ENCODE results near the gene LFNG. TPM values are rescaled to one million over a fixed set of nuclear protein-coding genes. Genes with fewer than 3 reads are reported as not detected.

LFNG gene
- total RNA-seq, 2 experiments from 2014 or later, result 101 to 104 TPM

DNA sequence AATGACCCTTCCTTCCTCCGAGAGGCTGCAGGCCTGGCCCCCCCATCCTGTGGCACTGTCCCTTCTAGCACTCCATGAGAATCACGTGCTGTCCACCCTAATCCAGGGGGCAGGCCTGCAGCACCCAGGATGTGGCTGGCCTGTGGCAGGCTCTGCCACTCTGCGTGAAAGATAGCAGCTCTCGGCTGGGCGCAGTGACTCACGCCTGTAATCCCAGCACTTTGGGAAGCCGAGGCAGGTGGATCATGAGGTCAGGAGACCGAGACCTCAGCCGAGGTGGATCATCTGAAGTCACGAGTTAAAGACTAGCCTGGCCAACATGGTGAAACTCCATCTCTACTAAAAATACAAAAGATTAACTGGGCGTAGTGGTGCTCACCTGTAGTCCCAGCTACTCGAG is 18.9 kb upstream of the LFNG start:
- CTCF ChIA-PET, result interaction anchor here (1.4 kb wide), 1 partner anchor 16 kb away, joined by 3 read pairs; no protein-coding TSS in a partner anchor
- ATAC-seq (no peak), DNase-seq (no peak)
- H3K4me1 Mint-ChIP-seq, result no peaks in the 10 kb centered on the region
- H3K27ac Mint-ChIP-seq, result no peak overlapping the region
- H3K36me3 Mint-ChIP-seq, result no peaks in the 10 kb centered on the region
- H3K9me3 Mint-ChIP-seq (ENCODE audit: low read depth), result no peaks in the 10 kb centered on the region
- peaks cover 10% of the 10 kb centered on the region for H3K27me3 Mint-ChIP-seq
- H3K4me3 Mint-ChIP-seq, result no peak overlapping the region

DNA sequence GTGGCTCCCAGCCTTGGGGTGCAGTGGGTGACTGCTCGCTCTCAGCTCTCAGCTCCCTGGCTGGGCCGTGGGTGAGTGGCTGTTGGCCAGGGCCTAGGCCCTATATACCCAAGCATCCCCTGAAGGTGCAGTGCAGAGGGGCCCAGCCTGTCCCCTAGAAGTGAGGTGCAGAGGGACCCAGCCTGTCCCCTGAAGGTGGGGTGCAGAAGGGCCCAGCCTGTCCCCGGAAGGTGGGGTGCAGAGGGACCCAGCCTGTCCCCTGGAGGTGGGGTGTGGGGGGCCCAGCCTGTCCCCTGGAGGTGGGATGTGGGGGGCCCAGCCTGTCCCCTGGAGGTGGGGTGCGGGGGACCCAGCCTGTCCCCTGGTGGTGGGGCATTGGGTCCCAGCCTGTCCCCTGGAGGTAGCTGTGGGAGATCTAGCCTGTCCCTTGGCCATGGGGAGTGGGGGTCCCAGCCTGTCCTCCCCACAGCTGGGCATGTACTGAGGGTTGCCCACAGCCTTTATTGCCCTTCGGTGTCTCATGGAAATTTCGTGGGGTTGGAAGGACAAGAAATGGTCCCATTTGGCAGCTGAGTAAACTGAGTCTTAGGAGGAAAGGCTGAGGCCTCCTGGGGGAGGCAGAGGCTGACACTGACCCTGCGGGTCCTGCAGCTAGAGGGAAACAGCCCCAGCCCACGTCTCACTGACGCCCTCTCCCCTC is 17.5 kb upstream of the LFNG start:
- no peak overlapping the region for H3K27ac Mint-ChIP-seq
- no peak overlapping the region for H3K4me3 Mint-ChIP-seq
- no peaks in the 10 kb centered on the region for H3K4me1 Mint-ChIP-seq
- CTCF ChIA-PET, result interaction anchor here (0.6 to 2.2 kb wide), 3 partner anchors 14 to 33 kb away, joined by 3 to 6 read pairs (median 3); no protein-coding TSS in a partner anchor
- no peaks in the 10 kb centered on the region for H3K36me3 Mint-ChIP-seq
- H3K9me3 Mint-ChIP-seq (ENCODE audit: low read depth), result no peaks in the 10 kb centered on the region
- DNase-seq (no peak), ATAC-seq (no peak)
- H3K27me3 Mint-ChIP-seq, result peaks cover 5% of the 10 kb centered on the region

GRCh38 chr7:2502647-2502966 is 17.0 kb upstream of the LFNG start:
- CTCF ChIA-PET, result interaction anchor here (2.2 kb wide), 1 partner anchor 24 kb away, joined by 6 read pairs; no protein-coding TSS in a partner anchor
- ATAC-seq (no peak), DNase-seq (no peak)
- H3K36me3 Mint-ChIP-seq, result no peaks in the 10 kb centered on the region
- no peaks in the 10 kb centered on the region for H3K27me3 Mint-ChIP-seq
- no peak overlapping the region for H3K4me3 Mint-ChIP-seq
- no peaks in the 10 kb centered on the region for H3K9me3 Mint-ChIP-seq (ENCODE audit: low read depth)
- no peak overlapping the region for H3K27ac Mint-ChIP-seq
- H3K4me1 Mint-ChIP-seq, result no peaks in the 10 kb centered on the region

- Mint-ChIP-seq H3K27ac (no peak overlapping the region), H3K4me3 (no peak overlapping the region), H3K36me3 (no peaks in the 10 kb centered on the region), H3K27me3 (no peaks in the 10 kb centered on the region), H3K9me3 (ENCODE audit: low read depth) (no peaks in the 10 kb centered on the region), H3K4me1 (peaks cover 5% of the 10 kb centered on the region)
- DNase-seq (no peak), ATAC-seq (no peak)
- CTCF ChIA-PET, result interaction anchor here (1.6 to 2.2 kb wide), 2 partner anchors 25 to 168 kb away, joined by 3 to 6 read pairs; no protein-coding TSS in a partner anchor
Observed at GRCh38 chr7:2503056-2503941, 16.3 kb upstream of the LFNG start.

DNA sequence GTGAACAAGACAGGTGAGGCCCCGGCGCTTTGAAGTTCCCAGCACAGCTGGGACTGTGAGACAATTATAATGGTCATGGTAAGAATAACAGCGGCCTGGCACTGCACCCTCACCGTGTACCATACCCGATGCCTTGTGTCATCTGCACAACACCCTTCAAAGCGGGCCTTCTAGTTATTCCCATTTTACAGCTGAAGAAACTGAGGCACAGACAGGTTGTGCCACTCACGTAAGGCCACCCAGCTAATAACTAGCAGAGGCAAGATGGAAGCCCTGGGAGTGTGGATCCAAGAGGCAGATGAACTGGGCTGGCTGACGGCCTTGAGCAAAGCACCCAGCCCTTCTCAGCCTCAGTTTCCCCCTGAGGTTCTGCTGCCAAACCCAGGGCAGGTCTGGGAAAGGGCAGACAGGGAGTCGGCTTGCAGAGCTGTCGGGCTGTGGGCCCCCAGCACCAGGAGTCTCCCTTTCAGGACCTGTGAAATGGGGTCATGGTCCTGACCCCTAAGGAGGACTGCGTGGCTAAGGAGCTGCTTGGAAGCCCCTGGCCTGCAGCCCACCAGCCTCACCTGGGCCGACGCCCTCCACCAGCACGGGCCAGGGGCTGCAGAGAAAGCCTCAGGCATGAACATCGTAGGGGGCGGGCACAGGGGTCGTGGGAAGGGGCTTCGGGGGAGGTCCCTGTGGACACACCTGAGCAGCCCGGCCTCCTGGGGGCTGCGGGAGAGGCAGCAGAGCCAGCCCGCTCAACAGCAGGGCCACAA is 15.3 kb upstream of the LFNG start:
- H3K4me3 Mint-ChIP-seq, result no peak overlapping the region
- H3K9me3 Mint-ChIP-seq (ENCODE audit: low read depth), result no peaks in the 10 kb centered on the region
- H3K36me3 Mint-ChIP-seq, result no peaks in the 10 kb centered on the region
- no peak for DNase-seq
- CTCF ChIA-PET, result interaction anchor here (1.6 to 2.2 kb wide), 2 partner anchors 26 to 167 kb away, joined by 3 to 6 read pairs; no protein-coding TSS in a partner anchor
- H3K4me1 Mint-ChIP-seq, result peaks cover 15% of the 10 kb centered on the region
- no peaks in the 10 kb centered on the region for H3K27me3 Mint-ChIP-seq
- ATAC-seq, result no peak
- H3K27ac Mint-ChIP-seq, result no peak overlapping the region

DNA sequence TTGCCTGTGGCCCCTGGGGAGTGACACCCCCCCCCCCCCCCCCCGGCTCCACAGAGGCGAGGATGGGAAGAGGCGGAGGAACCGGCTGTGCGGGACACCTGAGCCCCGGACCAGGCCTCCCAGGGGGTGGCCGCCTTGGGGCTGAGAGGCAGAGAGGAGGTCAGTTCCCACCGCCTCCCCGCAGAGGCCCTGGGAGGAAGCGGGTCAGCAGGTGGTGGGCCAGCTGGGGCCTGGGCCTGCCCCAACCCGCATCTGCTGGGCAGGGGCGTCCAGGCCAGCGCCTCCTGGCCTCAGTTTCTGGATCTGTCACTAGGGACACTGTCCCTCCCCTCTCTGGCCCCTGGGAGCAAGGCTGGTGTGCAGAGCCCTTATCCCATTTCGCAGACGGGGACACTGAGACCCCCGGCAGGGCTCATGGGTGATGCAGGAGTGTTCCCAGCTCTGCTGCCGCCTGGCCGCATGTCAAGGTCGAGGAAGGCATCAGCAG is 14.6 kb upstream of the LFNG start:
- no peak overlapping the region for H3K27ac Mint-ChIP-seq
- H3K4me1 Mint-ChIP-seq, result peaks cover 21% of the 10 kb centered on the region
- no peaks in the 10 kb centered on the region for H3K27me3 Mint-ChIP-seq
- CTCF ChIA-PET, result interaction anchor here (1.6 kb wide), 1 partner anchor 166 kb away, joined by 3 read pairs; no protein-coding TSS in a partner anchor
- H3K9me3 Mint-ChIP-seq (ENCODE audit: low read depth), result no peaks in the 10 kb centered on the region
- ATAC-seq, result no peak
- H3K4me3 Mint-ChIP-seq, result no peak overlapping the region
- no peak for DNase-seq
- no peaks in the 10 kb centered on the region for H3K36me3 Mint-ChIP-seq

- no peaks in the 10 kb centered on the region for H3K36me3 Mint-ChIP-seq
- H3K9me3 Mint-ChIP-seq (ENCODE audit: low read depth), result no peaks in the 10 kb centered on the region
- DNase-seq, result no peak
- no peak overlapping the region for H3K4me3 Mint-ChIP-seq
- peaks cover 25% of the 10 kb centered on the region for H3K4me1 Mint-ChIP-seq
- H3K27me3 Mint-ChIP-seq, result no peaks in the 10 kb centered on the region
- CTCF ChIA-PET, result no interaction called here
- ATAC-seq, result no peak
- no peak overlapping the region for H3K27ac Mint-ChIP-seq
Observed at GRCh38 chr7:2505401-2505800, 14.2 kb upstream of the LFNG start.

- H3K4me1 Mint-ChIP-seq, result peaks cover 43% of the 10 kb centered on the region
- no peaks in the 10 kb centered on the region for H3K36me3 Mint-ChIP-seq
- ATAC-seq, result no peak
Observed at GRCh38 chr7:2507208-2507916, 12.2 kb upstream of the LFNG start.

DNA sequence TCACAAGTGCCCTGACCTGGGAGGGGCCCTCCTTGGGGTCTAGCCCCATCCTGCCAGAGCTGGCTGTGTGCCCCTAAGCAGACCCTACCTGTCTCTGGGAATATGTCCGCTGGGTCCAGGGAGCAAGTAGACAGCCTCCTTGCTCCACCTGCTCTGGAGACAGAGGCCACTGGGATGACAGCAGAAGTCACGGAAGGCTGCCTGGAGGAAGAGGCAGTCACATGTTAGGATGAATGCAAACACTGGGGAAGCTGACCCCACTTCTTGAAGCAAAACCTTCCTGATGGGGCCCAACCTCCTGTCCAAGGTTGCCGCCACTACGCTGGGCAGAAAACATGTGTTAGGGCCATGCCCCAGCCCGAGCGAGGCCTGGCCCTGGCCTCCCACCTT is 11.7 kb upstream of the LFNG start:
- H3K4me3 Mint-ChIP-seq, result no peak overlapping the region
- H3K27me3 Mint-ChIP-seq, result no peaks in the 10 kb centered on the region
- H3K27ac Mint-ChIP-seq, result no peak overlapping the region
- DNase-seq (no peak), ATAC-seq (no peak)
- CTCF ChIA-PET, result interaction anchor here (0.9 to 2.2 kb wide), 4 partner anchors 12 to 39 kb away, joined by 3 to 6 read pairs (median 3); no protein-coding TSS in a partner anchor
- H3K36me3 Mint-ChIP-seq, result no peaks in the 10 kb centered on the region
- H3K4me1 Mint-ChIP-seq, result peaks cover 49% of the 10 kb centered on the region
- H3K9me3 Mint-ChIP-seq (ENCODE audit: low read depth), result no peaks in the 10 kb centered on the region

More at GRCh38 chr7:2507208-2507916, 12.2 kb upstream of the LFNG start:
- Mint-ChIP-seq H3K27me3 (no peaks in the 10 kb centered on the region), H3K4me3 (no peak overlapping the region), H3K9me3 (ENCODE audit: low read depth) (no peaks in the 10 kb centered on the region), H3K27ac (no peak overlapping the region)
- no peak for DNase-seq
- CTCF ChIA-PET, result interaction anchor here (0.7 to 2.2 kb wide), 4 partner anchors 13 to 39 kb away, joined by 3 to 6 read pairs (median 4); no protein-coding TSS in a partner anchor

DNA sequence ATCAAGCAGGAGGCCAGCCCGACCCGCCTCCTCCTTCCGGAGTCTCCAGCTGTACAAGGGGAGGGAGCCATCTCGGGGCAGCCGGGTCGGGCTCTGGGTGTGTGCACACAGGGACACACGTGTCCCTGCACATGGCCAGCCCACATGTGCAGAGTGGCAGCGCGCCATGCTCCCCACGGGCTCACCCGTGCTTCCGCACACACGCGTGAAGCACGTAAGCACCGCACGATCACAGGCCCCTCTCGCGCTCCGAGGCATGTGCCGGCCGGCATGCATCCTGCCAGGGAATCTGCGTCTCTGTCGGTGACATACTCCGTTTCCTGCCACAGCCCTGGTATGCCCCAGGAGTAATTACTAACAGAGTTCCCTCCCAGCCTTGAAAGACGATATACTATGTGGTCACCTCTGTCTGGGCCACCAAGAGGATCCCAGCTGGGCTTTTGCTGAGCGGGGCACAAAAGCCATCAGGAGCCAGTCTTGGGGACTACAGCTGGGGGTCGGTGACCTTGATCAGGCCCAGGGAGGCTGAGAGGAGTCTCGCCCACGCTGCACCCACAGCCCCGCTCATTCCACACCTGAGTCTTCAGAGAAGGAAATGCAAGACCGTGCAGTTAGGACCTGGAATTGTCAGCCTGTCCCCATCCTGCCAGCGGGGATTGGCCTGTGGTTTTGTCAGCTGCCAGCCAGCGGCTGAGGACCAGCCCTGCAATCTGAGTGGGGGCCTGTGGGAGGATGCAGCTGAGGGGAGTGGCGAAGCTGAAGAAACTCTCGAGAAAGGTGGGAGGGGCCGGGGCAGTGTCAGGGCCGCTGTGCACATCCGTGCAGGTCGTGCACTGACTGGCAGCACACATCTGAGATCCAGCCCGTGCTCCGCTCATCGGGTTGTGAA is 11.0 kb upstream of the LFNG start:
- no peaks in the 10 kb centered on the region for H3K27me3 Mint-ChIP-seq
- H3K27ac Mint-ChIP-seq, result peak overlapping the region; percentile 77
- peak; percentile 86 for DNase-seq
- peak; percentile 74 for ATAC-seq
- H3K9me3 Mint-ChIP-seq (ENCODE audit: low read depth), result no peaks in the 10 kb centered on the region
- H3K4me3 Mint-ChIP-seq, result peak overlapping the region; percentile 50
- CTCF ChIA-PET, result interaction anchor here (0.9 to 2.2 kb wide), 4 partner anchors 12 to 40 kb away, joined by 3 to 6 read pairs (median 3); no protein-coding TSS in a partner anchor
- no peaks in the 10 kb centered on the region for H3K36me3 Mint-ChIP-seq
- H3K4me1 Mint-ChIP-seq, result peaks cover 51% of the 10 kb centered on the region

DNA sequence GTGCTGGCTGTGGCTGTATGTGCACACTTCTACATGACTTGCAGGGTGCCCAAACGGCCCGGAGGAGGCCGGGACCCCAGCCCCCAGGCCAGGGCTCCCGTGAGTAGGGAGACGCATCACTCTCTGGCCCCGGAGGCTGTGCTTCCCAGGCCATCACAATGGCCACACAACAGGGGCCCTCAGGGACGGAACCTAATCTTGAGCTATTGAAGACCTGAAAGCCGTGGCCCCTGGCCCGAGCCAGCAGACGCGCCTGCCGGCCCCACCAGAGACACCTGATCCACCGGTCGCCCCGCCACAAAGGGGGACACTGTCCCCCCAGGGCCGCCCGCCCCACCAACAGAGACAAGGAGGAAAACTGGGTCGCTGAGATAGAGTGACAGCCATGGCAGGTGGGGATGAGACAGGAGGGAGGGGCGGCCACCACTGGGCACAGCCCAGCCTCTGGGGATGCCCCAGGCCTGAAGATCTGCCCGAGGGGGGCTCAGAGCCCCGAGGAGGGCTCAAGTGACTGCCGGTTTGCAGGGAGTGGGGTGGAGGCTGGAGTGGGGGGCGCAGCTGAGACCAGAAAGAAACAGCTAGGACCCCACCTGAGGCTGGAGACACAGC is 10.2 kb upstream of the LFNG start:
- CTCF ChIA-PET, result interaction anchor here (2.2 kb wide), 1 partner anchor 41 kb away, joined by 6 read pairs; no protein-coding TSS in a partner anchor
- DNase-seq (no peak), ATAC-seq (no peak)
- Mint-ChIP-seq H3K27ac (peak overlapping the region; percentile 77), H3K4me1 (peaks cover 51% of the 10 kb centered on the region), H3K36me3 (no peaks in the 10 kb centered on the region), H3K27me3 (no peaks in the 10 kb centered on the region), H3K4me3 (peak overlapping the region; percentile 50), H3K9me3 (ENCODE audit: low read depth) (no peaks in the 10 kb centered on the region)

Measured in activated CD8-positive, alpha-beta memory T cell treated with anti-CD3 and anti-CD28 coated beads, Interleukin-2, amount 10 ng/mL, durations not matched to agents 7 days and 5 days (primary cell).